HG02943 (cell line): ENCODE data around the gene ZFAND4.
"Not testable (repeated sequence)": the region's sequence is repeated elsewhere in the genome, so short reads cannot be mapped to it uniquely, and the experiment has no call there.

Source experiments
- ATAC-seq: cut with Tn5 transposase; IDR thresholded peaks from one replicate; pipeline ENCODE4 v1.9.1; 2021; ENCODE audit warnings: mild to moderate bottlenecking, low read depth, moderate library complexity; ENCODE audit not compliant: unreplicated experiment

Gene ZFAND4

DNA sequence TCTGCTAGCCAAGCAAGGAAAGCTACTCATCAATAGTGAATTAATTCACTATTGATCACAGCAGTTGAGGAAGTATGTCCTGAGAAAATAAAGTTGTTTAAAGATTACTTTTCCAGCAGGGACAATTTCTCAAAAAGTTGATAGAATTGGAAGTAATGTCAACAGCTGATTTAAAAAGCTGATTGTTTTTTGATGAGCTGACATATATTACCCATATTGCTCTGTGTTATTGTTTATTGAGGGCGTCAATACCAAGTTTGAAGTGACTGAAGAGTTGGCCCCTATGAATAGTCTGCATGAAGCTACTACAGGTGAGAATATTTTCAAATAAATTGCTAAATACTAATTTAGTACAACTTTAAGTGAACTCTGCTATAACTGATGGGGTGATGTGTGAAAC, 28.0 kb downstream of the ZFAND4 start:
- ATAC-seq: no peak

DNA sequence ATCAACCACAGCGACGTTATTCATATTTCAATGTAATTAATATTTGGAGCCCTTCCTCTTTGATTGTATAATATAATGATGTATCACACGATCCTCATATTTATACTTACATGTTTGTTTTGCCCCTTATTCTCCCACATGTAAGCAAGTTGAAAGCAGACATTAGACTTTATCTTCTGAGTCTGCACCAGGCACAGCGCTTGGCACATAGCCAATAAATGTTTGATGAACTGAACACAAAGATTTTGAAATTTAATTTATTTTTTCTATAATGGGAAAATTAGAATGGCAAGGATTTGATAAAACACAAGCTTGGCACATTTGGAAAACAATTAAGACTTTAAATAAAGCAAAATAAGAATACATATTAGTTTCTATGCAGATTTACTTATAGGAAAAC, 31.6 kb downstream of the ZFAND4 start:
- no peak for ATAC-seq

DNA sequence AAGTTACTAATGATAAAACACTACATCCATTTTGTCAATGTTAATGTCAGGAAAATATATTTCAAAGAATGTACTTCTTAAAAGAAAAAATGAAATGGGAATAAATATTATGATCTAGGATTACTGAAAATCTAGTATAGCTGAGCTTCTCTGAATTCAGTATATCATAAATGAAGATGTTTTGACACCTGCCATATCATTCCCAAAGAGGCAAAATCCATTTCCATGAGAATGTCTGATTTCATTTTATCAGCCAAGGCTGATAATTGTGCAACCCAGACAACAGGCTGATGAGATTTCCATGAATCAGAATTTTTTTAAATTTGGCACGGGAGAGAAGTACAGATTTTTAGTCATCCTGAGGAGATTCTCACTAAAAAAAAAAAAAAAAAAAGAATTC, 32.5 kb downstream of the ZFAND4 start:
- no peak for ATAC-seq

DNA sequence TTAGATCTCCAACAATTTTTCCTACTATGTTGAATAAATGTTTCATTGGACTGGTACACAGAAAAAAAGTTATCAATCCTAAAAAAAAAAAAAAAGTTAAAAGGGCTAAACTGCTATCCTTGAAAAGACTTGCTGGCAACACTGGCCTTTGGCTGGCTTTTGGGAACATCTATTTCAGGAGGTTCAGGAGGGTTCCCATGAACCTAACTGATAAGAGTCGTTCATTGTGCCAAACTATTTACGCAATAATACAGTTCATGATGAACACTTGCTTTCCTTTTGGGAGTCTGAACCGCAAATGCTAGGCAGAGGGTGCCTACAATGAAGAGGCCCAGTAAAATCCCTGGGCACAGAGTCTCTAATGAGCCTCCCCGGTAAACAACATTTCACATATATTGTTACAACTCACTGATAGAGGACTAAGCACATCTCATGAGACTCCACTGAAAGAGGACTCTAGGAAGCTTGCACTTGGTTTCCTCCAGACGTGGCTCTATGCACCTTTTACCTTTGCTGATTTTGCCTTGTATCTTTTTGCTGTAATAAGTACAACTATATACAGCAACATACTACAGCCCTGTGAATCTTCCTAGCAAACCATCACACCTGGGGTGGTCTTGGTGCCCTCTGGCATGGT, 45.0 kb downstream of the ZFAND4 start:
- ATAC-seq: no peak

DNA sequence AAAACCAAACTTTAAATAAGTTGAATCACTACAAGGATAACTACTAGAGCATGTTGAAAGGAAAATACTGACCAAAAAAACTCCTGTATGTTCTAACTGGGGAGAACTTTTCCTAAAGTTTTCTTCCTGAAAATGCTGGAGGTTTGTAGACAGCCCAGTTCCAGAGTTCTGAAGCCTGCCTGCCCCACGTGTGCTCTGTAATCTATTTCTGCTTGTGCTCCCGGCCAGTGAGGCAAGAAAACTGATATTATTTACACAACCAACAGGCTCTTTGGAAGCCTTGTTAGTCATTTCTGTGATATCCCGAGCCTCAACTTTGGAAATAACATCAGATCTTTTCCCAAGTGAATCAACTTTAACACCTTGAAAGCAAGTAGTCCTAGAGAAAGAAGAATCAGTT, 46.7 kb downstream of the ZFAND4 start:
- no peak for ATAC-seq

DNA sequence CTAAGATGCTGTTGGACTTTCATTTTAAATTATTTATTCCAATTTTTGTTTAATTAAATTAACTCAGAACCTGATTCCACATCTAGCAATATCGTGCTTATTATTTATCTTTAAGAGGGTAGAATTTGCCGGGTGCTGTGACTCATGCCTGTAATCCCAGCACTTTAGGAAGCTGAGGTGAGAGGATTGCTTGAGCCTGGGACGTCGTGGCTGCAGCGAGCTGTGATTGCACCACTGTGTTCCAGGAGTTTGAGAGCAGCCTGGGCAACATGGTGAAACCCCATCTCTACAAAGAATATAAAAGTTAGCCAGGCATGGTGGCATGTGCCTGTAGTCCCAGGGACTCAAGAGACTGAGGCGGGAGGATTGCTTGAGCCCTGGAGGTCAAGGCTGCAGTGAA, 47.8 kb downstream of the ZFAND4 start:
- no peak for ATAC-seq

DNA sequence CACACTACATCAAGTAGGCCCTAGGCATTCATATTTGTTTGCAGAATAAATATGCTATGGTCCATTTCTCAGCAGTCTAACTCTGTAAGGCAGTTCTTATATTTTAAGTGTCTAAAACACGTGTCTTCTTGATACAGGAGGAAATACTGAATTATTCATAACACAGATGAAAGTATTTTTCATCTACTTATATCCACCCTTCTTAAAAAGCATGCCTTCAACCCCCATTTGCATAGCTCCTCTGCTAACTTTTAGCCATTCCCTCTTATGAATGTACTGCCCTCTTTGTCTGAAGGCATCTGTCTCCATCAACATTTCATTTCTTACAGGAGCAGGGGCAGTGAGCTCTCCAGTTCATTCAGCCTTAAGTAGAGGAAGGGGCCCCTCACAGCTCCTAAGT, 57.7 kb downstream of the ZFAND4 start:
- ATAC-seq: no peak

DNA sequence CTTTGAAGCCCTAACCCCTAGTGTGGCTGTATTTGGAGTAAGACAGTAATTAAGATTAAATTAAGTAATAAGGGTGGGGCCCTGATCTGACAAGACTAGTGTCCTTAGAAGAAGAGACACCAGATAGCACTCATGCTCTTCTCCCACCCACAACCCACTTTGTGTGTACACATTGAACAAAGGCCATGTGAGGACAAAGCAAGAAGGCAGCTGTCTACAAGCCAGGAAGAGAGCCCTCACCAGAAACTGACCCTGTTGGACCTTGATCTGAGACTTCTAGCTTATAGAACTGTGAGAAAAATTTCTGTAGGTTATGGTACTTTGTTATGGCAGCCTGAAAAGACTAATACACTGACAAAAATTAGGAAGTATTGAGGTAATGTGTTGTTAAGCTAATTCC, 59.8 kb downstream of the ZFAND4 start:
- no peak for ATAC-seq

DNA sequence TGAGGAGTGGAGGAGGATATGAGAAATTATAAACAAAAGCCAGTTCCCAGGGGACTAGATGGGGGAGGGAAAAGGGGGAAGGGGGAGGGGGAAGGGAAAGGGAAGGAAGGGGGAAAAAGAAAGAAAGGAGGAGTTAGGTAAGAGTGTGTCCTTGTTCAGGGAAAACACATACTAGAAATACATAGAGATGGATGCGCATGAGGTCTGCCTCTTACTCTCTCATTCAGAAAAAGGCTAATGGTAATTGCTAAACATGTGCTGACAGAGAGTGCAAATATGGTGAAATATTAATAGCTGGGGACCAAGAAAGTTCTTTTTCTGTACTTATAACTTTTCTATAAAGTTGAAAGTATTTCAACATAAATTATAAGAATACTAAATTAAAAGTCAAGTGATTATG, 64.5 kb downstream of the ZFAND4 start:
- ATAC-seq: no peak

DNA sequence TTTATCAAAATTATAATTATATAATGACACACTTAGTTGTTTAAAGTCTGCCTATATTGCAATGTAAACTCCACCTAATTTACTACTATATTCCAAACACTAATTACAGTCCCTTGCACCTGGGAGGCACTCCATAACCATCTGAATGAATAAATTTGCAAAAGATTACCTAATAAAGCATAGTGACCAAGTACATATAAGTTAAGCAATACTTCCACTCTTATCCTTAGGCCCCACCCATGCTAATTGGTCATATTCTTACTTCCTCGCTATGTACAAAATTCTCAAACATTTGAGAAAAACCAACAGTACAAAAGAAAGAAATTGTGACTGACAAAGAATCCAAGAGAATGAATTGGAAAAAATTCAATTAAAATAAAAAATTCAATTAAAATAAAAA, 65.3 kb downstream of the ZFAND4 start:
- no peak for ATAC-seq

DNA sequence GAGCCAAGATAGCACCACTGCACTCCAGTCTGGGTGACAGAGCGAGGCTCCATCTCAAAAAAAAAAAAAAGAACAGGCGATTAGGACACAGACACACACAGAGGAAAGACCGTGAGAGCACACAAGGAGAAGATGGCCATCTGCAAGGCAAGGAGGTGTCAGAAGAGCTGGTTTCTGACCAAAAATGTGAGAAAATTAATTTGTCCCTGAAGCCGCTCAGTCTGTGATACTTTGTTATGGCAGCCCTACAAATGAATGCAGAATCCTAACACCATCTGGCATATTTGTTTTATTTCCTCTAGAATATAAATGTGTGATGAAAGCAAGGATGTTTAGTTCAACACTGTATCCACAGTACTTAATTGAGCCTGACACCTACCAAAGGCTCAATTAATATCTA, 69.7 kb downstream of the ZFAND4 start:
- ATAC-seq: no peak

DNA sequence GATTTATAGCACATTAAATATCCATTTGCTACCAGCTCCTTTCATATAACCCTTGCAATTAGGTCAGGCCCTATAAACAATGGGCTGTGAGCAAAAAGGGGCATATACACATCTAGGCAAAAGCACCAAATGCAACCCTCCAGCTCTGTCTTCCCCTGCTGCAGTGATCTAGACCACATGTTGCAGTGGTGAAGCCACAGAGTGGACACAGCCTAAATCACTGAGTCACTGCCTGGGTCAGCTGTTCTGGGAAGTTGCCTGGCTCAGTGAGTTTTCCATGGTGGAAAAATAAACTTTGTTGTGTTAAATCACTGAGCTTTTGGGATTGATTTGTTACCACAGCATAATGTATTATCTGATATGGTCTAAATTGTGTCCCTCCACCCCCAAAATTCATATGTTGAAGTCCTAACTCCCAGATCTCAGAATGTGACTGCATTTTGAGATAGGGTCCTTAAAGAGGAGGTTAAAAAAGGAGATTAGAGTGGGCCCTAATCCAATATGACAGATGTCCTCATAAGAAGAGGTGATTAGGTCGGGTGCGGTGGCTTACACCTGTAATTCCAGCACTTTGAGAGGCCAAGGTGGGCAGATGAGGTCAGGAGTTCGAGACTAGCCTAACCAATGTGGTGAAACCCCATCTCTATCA, 70.4 kb downstream of the ZFAND4 start:
- no peak for ATAC-seq

DNA sequence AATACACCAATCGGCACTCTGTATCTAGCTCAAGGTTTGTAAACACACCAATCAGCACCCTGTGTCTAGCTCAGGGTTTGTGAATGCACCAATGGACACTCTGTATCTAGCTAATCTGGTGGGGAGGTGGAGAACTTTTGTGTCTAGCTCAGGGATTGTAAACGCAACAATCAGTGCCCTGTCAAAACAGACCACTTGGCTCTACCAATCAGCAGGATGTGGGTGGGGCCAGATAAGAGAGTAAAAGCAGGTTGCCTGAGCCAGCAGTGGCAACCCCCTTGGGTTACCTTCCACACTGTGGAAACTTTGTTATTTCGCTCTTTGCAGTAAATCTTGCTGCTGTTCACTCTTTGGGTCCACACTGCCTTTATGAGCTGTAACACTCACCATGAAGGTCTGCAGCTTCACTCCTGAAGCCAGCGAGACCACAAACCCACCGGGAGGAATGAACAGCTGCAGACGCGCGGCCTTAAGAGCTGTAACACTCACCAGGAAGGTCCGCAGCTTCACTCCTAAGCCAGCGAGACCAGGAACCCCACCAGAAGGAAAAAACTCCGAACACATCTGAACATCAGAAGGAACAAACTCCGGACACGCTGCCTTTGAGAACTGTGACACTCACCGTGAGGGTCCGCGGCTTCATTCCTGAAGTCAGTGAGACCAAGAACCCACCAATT, 71.2 kb downstream of the ZFAND4 start:
- not testable (repeated sequence) for ATAC-seq

DNA sequence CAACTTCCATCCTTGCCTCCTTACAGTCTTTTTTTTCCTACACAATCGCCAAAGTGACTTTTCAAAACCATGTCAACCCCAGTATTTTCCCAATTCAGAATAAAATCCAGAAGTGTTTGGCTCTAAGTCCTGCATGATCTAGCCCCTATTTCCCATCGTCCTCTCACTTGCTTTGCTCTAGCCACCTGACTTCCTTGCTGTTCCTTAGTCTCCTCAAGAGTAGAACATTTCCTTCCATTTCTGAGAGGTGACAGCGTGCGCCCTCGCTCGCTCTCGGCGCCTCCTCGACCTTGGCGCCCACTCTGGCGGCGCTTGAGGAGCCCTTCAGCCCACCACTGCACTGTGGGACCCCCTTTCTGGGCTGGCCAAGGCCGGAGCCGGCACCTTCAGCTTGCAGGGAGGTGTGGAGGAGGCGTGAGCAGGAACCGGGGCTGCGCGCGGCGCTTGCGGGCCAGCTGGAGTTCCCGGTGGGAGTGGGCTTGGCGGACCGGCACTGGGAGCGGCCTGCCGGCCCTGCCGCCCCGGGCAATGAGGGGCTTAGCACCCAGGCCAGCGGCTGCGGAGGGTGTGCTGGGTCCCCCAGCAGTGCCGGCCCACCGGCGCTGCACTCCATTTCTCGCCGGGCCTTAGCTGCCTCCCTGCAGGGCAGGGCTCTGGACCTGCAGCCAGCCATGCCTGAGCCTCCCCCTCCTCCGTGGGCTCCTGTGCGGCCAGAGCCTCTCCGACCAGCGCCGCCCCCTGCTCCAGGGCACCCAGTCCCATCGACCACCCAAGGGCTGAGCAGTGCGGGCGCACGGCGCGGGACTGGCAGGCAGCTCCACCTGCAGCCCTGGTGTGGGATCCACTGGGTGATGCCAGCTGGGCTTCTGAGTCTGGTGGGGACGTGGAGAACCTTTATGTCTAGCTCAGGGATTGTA, 72.0 kb downstream of the ZFAND4 start:
- not testable (repeated sequence) for ATAC-seq

DNA sequence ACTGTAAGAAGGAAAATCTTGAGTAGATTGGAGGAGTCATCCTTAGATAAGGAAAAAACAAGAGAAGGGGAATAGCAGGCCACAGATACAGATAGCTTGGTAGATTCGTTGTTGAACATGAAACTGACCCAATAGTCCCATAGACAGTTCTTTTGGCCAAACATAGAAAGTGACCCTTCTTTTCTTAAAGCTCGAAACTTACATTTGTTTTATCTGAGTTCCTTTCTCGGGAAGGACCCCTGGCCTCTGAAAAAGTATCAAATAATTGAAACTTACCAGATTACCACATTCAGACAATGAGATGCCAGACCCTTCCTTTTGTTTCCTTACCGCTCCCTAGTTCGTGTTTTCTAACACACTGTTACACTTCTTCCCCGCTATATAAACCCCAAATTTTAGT, 72.9 kb downstream of the ZFAND4 start:
- no peak for ATAC-seq

DNA sequence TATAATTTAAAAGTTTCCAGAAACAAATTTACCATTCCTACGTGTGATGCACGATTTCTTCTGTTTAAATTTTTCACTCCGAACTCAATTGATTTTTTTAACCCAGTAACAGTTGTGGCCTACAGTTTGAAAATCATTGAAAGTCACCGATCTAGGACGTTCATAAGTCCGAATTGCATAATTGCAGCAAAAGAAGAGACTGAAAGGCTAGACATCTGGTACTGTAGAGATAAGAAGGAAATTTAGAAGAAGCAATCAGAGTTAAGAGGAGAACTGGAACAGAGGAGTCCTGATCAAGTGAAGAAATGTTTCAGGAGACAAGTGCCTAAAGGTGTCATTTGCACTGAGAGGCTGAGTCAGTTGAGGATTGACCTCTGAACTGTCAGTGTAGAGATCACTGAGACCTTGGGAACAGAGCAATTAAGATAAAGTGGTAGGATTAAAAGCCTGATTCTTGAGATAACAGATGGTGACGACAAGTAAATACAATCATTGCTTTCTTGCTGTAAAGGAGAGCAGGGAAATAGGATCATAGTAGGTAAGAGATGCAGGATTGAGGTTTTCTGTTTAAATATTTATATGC, 73.5 kb downstream of the ZFAND4 start:
- no peak for ATAC-seq

DNA sequence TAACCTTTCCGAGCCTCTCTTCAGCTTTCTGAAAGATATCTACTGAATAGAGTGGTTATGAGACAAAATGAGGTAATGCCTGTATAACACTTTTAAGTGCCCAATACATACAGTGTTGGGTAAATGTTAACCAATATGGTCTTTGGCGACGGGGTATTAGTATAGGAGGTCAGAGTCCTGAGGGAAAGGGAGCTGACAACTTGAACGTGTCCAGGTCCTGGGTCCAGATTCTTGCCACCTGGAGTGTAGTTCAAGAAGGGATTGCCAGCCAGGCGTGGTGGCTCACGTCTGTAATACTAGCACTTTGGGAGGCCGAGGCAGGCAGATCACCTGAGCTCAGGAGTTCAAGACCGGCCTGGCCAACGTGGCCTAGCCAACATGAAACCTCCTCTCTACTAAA, 76.0 kb downstream of the ZFAND4 start:
- ATAC-seq: no peak

DNA sequence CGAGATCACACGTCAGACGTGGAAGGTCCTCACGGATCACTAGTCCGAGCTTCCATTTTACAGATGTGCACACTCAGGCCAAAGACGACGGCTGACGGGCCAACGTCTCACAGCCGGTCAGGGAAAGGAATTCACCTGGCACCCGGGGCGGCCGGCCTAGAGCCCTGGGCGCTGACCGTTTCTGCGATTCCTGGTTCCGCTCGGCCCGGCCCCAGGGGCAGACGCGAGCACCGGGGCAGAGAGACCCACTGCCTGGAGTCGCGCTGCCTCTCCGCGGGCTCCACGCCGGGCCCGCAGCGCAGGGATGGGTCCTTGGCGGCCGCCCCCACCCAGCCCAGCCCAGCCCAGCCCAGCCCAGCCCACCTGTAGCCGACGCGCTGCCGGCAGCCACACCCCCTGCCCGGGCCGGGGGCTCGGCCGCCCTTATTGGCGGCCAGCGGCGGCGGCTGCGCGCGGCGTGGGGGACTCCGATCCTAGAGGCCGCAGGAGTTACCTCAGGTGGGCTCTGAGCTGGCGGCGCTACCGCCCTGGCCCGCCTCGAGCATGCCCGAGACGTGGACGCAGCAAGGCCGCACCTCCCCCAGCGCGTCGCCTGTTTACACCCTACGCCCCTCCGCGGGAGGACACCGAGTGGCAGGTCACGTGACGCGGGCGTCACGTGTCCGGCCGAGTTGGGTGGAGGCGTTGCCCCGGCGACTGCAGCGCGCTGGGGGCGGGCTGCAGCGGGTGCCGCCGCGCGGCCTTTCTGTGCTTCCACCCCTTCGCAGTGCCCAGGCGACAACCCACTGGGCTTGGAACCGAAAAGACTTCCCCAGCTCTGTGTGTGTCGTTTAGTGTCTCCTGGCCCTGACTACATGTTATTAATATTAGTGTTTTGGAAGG, 78.1 kb downstream of the ZFAND4 start:
- peak; percentile 91 for ATAC-seq

DNA sequence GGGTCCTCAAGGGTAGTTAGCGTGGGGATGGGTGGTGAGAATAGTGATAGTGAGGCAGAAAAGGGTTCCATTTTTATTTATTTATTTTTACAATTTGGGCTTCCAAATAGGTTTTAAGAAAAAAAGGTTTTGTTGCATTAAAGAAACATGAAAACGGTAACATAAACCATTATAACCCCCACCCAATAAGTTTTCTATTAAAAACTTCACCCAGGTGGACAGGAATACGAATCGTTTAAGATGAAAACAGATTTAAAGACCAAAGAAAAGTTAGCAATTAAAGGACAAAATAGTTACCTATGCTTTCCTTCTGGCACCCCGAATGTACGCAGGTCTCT, 78.7 kb downstream of the ZFAND4 start:
- ATAC-seq: no peak

DNA sequence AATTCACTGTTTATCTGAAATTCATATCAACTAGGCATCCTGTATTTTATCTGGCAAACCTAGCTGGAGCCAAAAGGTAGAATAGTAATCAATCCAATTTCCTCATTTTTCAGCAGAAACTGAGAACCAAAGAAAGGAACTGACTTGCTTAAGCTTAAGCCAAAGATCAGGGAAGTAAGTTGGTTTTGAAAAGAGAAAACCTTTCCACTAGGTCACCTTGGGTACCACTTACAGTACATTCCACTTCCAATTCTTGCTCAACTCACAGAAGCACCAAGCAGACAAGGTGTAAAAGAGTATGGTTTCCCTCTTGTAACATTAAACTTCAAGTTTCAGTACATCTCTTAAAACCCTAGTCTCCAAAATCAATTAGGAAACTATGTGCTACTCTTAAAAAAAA, 79.6 kb downstream of the ZFAND4 start:
- no peak for ATAC-seq
